Measurements from ENCODE around the gene ZNF579.
"Not testable (repeated sequence)": the region's sequence is repeated elsewhere in the genome, so short reads cannot be mapped to it uniquely, and the experiment has no call there.

The ZNF579 gene

DNA sequence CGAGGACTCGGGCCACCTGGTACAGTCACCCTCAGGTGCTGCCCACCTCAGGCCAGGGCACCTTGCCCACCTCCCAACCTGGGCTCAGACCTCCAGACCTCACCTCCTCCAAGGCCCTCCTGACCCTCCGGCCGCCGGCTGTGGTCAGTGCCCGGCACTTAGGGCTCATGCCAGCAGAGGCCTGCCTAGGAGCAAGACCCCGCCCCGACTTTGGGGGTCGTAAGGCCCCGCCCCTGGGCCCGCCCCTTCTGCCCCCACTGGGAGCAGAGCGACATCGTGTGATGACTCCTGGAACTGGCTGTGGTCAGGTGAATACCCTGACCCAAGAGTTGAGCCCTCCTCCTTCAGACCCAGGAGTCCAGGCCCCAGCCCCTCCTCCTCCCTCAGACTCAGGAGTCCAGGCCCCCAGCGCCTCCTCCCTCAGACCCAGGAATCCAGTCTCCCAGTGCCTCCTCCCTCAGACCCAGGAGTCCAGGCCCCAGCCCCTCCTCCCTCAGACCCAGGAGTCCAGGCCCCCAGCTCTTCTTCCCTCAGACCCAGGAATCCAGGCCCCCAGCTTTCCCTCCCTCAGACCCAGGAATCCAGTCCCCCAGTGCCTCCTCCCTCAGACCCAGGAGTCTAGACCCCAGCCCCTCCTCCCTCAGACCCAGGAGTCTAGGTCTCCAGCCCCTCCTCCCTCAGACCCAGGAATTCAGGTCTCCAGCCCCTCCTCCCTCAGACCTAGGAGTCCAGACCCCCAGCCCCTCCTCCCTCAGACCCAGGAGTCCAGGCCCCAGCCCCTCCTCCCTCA, 43.5 kb downstream of the ZNF579 start, which contains the start of gene SBK2:
Gene SBK2, minus strand, starts transcription at position 183 of the 790 bp plus-strand sequence. CDS start 839 bp downstream, outside the sequence.
- DNase-seq = no peak

GRCh38 chr19:55536366-55536765, 44.3 kb downstream of the ZNF579 start:
- no peak for DNase-seq

DNA sequence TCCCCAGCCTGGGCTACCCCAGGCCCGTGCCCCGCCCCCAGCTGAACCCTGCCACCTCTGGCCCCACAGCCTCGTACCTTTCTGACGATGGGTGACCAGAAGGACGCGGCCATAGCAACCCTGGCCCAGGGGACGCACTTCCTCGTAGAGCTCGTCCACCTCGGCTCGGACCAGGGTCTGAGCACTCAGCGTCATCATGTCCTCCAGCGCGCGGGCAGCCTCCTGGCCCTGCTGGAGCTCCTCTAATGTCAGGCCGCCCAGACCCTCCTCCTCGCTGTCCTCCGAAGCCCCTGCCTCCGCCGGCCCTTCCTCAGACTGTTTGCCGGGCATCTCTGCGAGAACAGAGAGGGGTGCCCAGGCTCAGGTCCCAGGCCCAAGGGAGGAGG, 44.7 kb downstream of the ZNF579 start:
- no peak for DNase-seq

GRCh38 chr19:55535173-55535964, 45.3 kb downstream of the ZNF579 start:
- DNase-seq = no peak

DNA sequence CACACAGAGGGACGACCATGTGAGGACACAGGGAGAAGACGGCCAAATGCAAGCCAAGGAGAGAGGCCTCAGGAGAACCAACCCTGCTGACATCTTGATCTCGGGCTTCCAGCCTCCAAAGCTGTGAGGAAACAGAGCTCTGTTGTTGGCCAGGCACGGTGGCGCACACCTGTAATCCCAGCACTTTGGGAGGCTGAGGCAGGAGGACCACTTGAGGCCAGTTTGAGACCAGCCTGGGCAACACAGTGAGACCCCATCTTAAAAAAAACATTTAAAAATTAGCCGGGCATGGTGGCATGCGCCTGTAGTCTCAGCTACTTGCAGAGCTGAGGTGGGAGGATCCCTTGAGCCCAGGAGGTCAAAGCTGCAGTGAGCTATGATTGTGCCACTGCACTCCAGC, 46.4 kb downstream of the ZNF579 start:
- not testable (repeated sequence) for DNase-seq

DNA sequence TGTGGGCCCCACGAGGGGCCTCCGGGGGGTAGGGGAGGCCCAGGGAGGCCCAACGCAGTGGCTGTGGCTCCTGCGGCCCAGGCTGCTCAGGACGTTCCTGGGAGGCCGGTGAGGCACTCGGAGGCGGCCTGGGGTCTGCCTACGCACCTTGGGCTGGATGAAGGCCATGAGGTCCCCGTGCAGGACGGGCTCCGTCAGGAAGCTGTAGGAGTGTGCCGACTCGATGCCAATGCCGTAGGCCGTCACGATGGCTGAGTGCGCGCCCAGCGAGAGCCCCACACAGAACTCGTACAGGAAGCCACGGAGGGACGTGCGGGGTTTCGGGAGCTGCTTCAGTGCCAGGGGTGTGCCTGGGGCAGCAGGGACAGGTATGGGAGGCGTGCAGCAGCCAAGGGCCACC, 49.7 kb downstream of the ZNF579 start:
- no peak for DNase-seq

DNA sequence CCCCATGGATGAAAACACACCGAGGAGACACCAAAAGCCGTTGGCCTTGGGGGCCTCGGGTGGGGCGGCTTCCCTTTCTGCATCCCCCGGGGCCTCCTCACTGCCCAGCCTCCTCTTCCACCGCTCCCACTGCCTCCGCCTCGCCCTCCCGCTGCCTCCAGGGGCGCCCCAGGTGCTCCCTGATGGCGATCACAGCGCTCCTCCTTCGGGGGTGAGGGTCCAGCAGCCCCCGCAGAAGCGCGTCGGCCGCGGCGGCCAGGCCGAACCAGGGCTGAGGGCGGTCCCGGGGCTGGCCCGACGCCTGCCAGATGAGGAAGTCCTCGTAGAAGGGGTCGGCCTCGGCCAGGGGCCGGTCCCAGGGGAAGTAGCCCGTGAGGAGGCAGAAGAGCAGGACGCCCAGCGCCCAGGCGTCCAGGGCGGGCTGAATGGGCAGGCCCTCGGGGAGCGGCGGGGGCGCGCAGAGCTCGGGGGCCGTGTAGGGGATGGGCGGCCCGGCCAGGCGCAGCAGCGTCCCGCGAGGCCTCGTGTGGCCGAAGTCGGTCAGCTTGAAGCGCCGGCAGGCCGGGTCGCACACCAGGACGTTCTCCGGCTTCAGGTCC, 50.9 kb downstream of the ZNF579 start:
- no peak for DNase-seq

- DNase-seq = peak; percentile 90
Observed at GRCh38 chr19:55528030-55528803, 52.4 kb downstream of the ZNF579 start.

DNA sequence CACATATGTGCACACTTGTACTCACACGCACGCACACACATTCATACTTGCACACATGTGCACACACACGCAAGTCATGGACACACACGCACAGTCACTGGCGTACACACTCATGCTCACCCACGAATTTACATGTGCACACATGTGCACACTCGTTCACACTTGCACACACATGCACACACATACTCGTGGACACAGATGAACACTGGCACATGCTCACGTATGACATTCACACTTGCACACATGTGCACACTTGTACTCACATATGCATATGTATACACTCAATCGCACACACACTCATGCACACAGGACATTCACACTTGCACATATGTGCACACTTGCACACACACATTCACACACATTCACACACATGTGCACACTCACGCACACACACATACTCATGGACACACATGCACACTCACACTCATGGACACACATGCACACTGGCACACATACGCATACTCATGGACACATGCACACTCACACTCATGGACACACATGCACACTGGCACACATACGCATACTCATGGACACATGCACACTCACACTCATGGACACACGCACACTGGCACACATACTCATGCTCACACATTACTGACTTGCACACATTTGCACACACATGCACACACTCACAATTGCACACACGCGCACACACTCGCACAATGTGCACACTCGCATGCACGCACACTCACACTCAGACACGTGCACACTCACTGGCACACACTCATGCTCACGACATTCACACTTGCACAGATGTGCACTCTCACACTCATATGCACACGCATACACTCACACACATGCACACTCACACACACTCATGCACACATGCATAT, 53.2 kb downstream of the ZNF579 start:
- no peak for DNase-seq

All from NCI-H2227 treated with DMSO at 0.1 percent for 48 hours (cell line).